GM12801 (cell line): ENCODE results near the gene ADAMTS7.

Source experiments
- CTCF ChIP-seq: IDR thresholded peaks from one replicate; pipeline ENCODE4 v1.5.1; 2011; ENCODE audit warnings: control low read depth; ENCODE audit not compliant: insufficient read length; ENCODE audit errors: extremely low read depth

The ADAMTS7 gene

GRCh38 chr15:78842519-78842918, 31.3 kb upstream of the ADAMTS7 start:
- no peak for TF ChIP-seq CTCF

- TF ChIP-seq CTCF = no peak
Measured at GRCh38 chr15:78841891-78842290, 30.6 kb upstream of the ADAMTS7 start.

GRCh38 chr15:78841376-78841706, 30.1 kb upstream of the ADAMTS7 start:
- TF ChIP-seq CTCF = no peak

- no peak for TF ChIP-seq CTCF
Measured at GRCh38 chr15:78840661-78841375, 29.6 kb upstream of the ADAMTS7 start.

GRCh38 chr15:78838489-78838888, 27.2 kb upstream of the ADAMTS7 start:
- TF ChIP-seq CTCF = no peak

GRCh38 chr15:78837543-78837942, 26.3 kb upstream of the ADAMTS7 start:
- no peak for TF ChIP-seq CTCF

- no peak for TF ChIP-seq CTCF
Measured at GRCh38 chr15:78837131-78837530, 25.9 kb upstream of the ADAMTS7 start.
